HCT116 (cell line): ENCODE measurements around the gene GBP5. TPM values are rescaled to one million over a fixed set of nuclear protein-coding genes. Genes with fewer than 3 reads are reported as not detected.

Source experiments
- ATAC-seq: fragments of 200-7000 bp; cut with Tn5 transposase; 2 replicates; pipeline ENCODE4 v1.9.1; 2020; ENCODE audit warnings: mild to moderate bottlenecking, moderate library complexity
- BruUV-seq: library from RNA; stranded (reverse); fragments of 400-500 nt; replicated peaks from 2 replicates; lab custom pipeline; 2021; lab: Mats Ljungman, UMichigan
- CTCF ChIA-PET: fragments of 300-600 bp; sonication (Branson Sonifier 250); formaldehyde crosslinking; loops from one replicate; lab custom pipeline; 2021; ENCODE audit warnings: antibody characterized with exemption; lab: Charles Lee
- POLR2A ChIA-PET: fragments of 300-600, 350-600 bp; sonication (Branson Sonifier 250); formaldehyde crosslinking; loops from one replicate; lab custom pipeline; 2021; ENCODE audit warnings: antibody characterized with exemption; lab: Charles Lee
- RAD21 ChIA-PET, 2 experiments: fragments of 300-600 bp; sonication (Branson Sonifier 250); formaldehyde crosslinking; loops; one replicate each; lab custom pipeline; 2023; ENCODE audit warnings: low total read pairs in 2 of 2; ENCODE audit not compliant: uncharacterized antibody in 2 of 2, unreplicated experiment in 2 of 2, low non-redundant PET in 1 of 2; lab: Charles Lee
- DNase-seq: peaks from one replicate; pipeline ENCODE4 v3.0.0-alpha.2; 2010; ENCODE audit warnings: low read depth, low spot score
- H2AFZ ChIP-seq: fragments of 200-600 bp; shearing (Covaris generic), sonication (generic); 2 replicates; pipeline ENCODE4 v1.6.1; 2017; ENCODE audit warnings: low read depth, mixed run types, mixed read lengths, antibody characterized with exemption, low read length; ENCODE audit not compliant: poor library complexity, severe bottlenecking
- H3K27ac ChIP-seq: 2 replicates; pipeline ENCODE4 v1.5.1; 2012; ENCODE audit warnings: low read depth, low read length
- H3K27me3 ChIP-seq: fragments of 200-600 bp; sonication (generic); 2 replicates; pipeline ENCODE4 v1.6.1; 2016; ENCODE audit warnings: mixed run types, low read length, mixed read lengths; ENCODE audit not compliant: insufficient read depth
- H3K36me3 ChIP-seq, 2 experiments: fragments of 200-500 bp in 1 of 2; fragments of 200-600 bp in 1 of 2; sonication (Bioruptor generic) in 1 of 2; sonication (generic) in 1 of 2; 2 replicates each; pipeline versions ENCODE4 v1.5.1 to v1.6.1; 2014 to 2016; ENCODE audit warnings: low read length in 2 of 2, inconsistent platforms in 1 of 2, mixed read lengths in 1 of 2, mixed run types in 1 of 2; ENCODE audit not compliant: insufficient read depth in 2 of 2, control insufficient read depth in 1 of 2
- H3K4me1 ChIP-seq, 2 experiments: fragments of 200-600 bp in 1 of 2; sonication (generic) in 1 of 2; 2 replicates each; pipeline versions ENCODE4 v1.5.1 to v1.6.1; 2012 to 2017; ENCODE audit warnings: low read length in 2 of 2, inconsistent platforms in 1 of 2, mild to moderate bottlenecking in 1 of 2, mixed read lengths in 1 of 2, mixed run types in 1 of 2, moderate library complexity in 1 of 2; ENCODE audit not compliant: insufficient read depth in 2 of 2, control insufficient read depth in 1 of 2
- H3K4me2 ChIP-seq: fragments of 200-600 bp; sonication (generic); 2 replicates; pipeline ENCODE4 v1.6.1; 2017; ENCODE audit warnings: mixed run types, low read length, mixed read lengths
- H3K4me3 ChIP-seq, 2 experiments: fragments of 200-600 bp in 1 of 2; sonication (generic) in 1 of 2; replicated peaks in 1 of 2; 2 replicates each; pipeline ENCODE4 v1.5.1; 2011 to 2016; ENCODE audit warnings: low read length in 2 of 2, control low read depth in 1 of 2, low read depth in 1 of 2, mild to moderate bottlenecking in 1 of 2, mixed read lengths in 1 of 2, mixed run types in 1 of 2
- H3K79me2 ChIP-seq: fragments of 200-600 bp; sonication (generic); 2 replicates; pipeline ENCODE4 v1.6.1; 2017; ENCODE audit warnings: mild to moderate bottlenecking, mixed run types, low read length, moderate library complexity, mixed read lengths; ENCODE audit not compliant: insufficient read depth
- H3K9ac ChIP-seq: fragments of 200-600 bp; sonication (generic); 2 replicates; pipeline ENCODE4 v1.6.1; 2016; ENCODE audit warnings: low read length, mixed read lengths
- H3K9me2 ChIP-seq: fragments of 200-600 bp; sonication (generic), shearing (Covaris generic); 2 replicates; pipeline ENCODE4 v1.6.1; 2017; ENCODE audit warnings: mixed run types, mild to moderate bottlenecking, moderate library complexity; ENCODE audit not compliant: insufficient read depth
- H3K9me3 ChIP-seq, 2 experiments: fragments of 200-500 bp in 1 of 2; fragments of 200-600 bp in 1 of 2; sonication (Bioruptor generic) in 1 of 2; sonication (generic) in 1 of 2; 2 replicates each; pipeline ENCODE4 v1.6.1; 2014 to 2017; ENCODE audit warnings: low read length in 2 of 2, mixed read lengths in 2 of 2, inconsistent platforms in 1 of 2, low read depth in 1 of 2, mild to moderate bottlenecking in 1 of 2, mixed run types in 1 of 2, moderate library complexity in 1 of 2; ENCODE audit not compliant: control insufficient read depth in 1 of 2, insufficient read depth in 1 of 2
- H4K20me1 ChIP-seq: fragments of 200-600 bp; sonication (generic), shearing (Covaris generic); 2 replicates; pipeline ENCODE4 v1.6.1; 2017; ENCODE audit warnings: mixed run types, mild to moderate bottlenecking, moderate library complexity; ENCODE audit not compliant: insufficient read depth
- CBX3 ChIP-seq: IDR thresholded peaks from 2 replicates; pipeline ENCODE4 v1.6.1; 2012; ENCODE audit warnings: low read depth
- EGR1 ChIP-seq: IDR thresholded peaks from 2 replicates; pipeline ENCODE4 v1.6.1; 2012; ENCODE audit warnings: low read depth
- EZH2 ChIP-seq: fragments of 200-600 bp; sonication (generic); IDR thresholded peaks from 2 replicates; pipeline ENCODE4 v1.6.1; 2017; ENCODE audit warnings: antibody characterized with exemption, mixed run types
- FOSL1 ChIP-seq: IDR thresholded peaks from 2 replicates; pipeline ENCODE4 v1.6.1; 2012; ENCODE audit warnings: low read depth
- JUND ChIP-seq: IDR thresholded peaks from 2 replicates; pipeline ENCODE4 v1.6.1; 2012
- POLR2A ChIP-seq: IDR thresholded peaks from 2 replicates; pipeline ENCODE4 v1.7.0; 2011; ENCODE audit warnings: borderline replicate concordance; ENCODE audit not compliant: insufficient read depth, insufficient read length; ENCODE audit errors: extremely low read depth
- intact Hi-C: fragments of 100-400 bp; cut with micrococcal nuclease; formaldehyde crosslinking; loops from 2 replicates; pipeline ENCODE4 v1.10.0; 2022
- total RNA-seq: library from RNA; stranded (reverse); gene quantifications from one replicate; pipeline ENCODE4 v1.2.1, GENCODE V29; 2021; ENCODE audit not compliant: unreplicated experiment
- TF ChIP-seq, protein P1 (sequence below): IDR thresholded peaks from 2 replicates; pipeline ENCODE4 v1.6.1; 2012; ENCODE audit warnings: low read depth
- TF ChIP-seq, protein P2 (sequence below), 3 experiments: fragments of 200-600 bp in 1 of 3; sonication (generic) in 1 of 3; IDR thresholded peaks in 2 of 3; conservative IDR thresholded peaks in 1 of 3; 2 replicates each; pipeline ENCODE4 v1.5.1; 2012 to 2017; ENCODE audit warnings: low read depth in 2 of 3, low read length in 2 of 3, antibody characterized with exemption in 1 of 3, borderline replicate concordance in 1 of 3, control low read depth in 1 of 3, mild to moderate bottlenecking in 1 of 3, mixed read lengths in 1 of 3, mixed run types in 1 of 3, moderate library complexity in 1 of 3; ENCODE audit not compliant: insufficient read depth in 1 of 3

The GBP5 gene
- total RNA-seq, 1 experiment from 2014 or later = 0.17 TPM

DNA sequence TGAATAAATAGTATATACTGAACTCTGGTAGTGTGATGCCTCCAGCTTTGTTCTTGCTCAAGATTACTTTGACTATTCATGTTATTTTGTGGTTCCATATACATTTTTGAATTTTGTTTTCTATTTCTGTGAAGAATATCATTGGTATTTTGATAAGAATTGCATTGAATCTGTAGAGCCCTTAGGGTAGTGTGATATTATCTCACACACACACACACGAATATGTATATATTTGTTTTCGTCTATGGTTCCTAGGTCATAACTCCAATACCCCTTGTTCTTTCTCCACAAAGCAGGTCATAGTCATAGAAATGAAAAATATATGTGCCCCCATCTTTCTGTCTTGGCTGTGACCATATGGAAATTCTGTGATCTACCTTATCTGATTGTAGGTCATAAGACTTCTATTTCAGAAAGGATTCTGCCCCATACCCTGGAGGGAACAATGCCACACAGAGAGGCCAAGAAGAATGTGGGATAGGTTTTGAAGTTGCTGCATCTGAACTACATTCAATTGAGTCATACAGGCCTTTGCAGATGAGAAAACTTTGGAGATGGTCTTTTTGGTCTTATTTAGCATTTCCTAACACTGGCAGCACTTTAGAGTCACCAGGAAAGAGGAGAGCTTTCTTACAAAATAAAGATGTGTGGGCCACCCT is 32.0 kb upstream of the GBP5 start:
- no peaks in the 10 kb centered on the region for H4K20me1 ChIP-seq
- ChIA-PET POLR2A (no interaction called here), RAD21 (no interaction called here), CTCF (no interaction called here)
- no peaks in the 10 kb centered on the region for H3K27me3 ChIP-seq
- BruUV-seq = no TSS peak
- H3K9me3 ChIP-seq = no peaks in the 10 kb centered on the region
- intact Hi-C loops = no loop called here
- TF ChIP-seq CBX3 = no peak
- no peak for TF ChIP-seq JUND
- TF ChIP-seq, protein P1, sequence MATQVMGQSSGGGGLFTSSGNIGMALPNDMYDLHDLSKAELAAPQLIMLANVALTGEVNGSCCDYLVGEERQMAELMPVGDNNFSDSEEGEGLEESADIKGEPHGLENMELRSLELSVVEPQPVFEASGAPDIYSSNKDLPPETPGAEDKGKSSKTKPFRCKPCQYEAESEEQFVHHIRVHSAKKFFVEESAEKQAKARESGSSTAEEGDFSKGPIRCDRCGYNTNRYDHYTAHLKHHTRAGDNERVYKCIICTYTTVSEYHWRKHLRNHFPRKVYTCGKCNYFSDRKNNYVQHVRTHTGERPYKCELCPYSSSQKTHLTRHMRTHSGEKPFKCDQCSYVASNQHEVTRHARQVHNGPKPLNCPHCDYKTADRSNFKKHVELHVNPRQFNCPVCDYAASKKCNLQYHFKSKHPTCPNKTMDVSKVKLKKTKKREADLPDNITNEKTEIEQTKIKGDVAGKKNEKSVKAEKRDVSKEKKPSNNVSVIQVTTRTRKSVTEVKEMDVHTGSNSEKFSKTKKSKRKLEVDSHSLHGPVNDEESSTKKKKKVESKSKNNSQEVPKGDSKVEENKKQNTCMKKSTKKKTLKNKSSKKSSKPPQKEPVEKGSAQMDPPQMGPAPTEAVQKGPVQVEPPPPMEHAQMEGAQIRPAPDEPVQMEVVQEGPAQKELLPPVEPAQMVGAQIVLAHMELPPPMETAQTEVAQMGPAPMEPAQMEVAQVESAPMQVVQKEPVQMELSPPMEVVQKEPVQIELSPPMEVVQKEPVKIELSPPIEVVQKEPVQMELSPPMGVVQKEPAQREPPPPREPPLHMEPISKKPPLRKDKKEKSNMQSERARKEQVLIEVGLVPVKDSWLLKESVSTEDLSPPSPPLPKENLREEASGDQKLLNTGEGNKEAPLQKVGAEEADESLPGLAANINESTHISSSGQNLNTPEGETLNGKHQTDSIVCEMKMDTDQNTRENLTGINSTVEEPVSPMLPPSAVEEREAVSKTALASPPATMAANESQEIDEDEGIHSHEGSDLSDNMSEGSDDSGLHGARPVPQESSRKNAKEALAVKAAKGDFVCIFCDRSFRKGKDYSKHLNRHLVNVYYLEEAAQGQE = no peak
- TF ChIP-seq, protein P2, sequence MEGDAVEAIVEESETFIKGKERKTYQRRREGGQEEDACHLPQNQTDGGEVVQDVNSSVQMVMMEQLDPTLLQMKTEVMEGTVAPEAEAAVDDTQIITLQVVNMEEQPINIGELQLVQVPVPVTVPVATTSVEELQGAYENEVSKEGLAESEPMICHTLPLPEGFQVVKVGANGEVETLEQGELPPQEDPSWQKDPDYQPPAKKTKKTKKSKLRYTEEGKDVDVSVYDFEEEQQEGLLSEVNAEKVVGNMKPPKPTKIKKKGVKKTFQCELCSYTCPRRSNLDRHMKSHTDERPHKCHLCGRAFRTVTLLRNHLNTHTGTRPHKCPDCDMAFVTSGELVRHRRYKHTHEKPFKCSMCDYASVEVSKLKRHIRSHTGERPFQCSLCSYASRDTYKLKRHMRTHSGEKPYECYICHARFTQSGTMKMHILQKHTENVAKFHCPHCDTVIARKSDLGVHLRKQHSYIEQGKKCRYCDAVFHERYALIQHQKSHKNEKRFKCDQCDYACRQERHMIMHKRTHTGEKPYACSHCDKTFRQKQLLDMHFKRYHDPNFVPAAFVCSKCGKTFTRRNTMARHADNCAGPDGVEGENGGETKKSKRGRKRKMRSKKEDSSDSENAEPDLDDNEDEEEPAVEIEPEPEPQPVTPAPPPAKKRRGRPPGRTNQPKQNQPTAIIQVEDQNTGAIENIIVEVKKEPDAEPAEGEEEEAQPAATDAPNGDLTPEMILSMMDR (IDR thresholded peaks at IDR 0.05 in 2 of 3, conservative IDR thresholded peaks at IDR 0.05 in 1 of 3; ENCODE audit: borderline replicate concordance in 1 of 3, insufficient read depth in 1 of 3, low read depth in 2 of 3, low read length in 2 of 3) = no peak
- TF ChIP-seq FOSL1 = no peak
- no peak for TF ChIP-seq EGR1
- TF ChIP-seq POLR2A = no peak
- no peak for TF ChIP-seq EZH2
- no peaks in the 10 kb centered on the region for H3K9me2 ChIP-seq
- no peak overlapping the region for H3K4me2 ChIP-seq
- H3K36me3 ChIP-seq = no peaks in the 10 kb centered on the region
- H3K4me1 ChIP-seq = no peaks in the 10 kb centered on the region
- H3K79me2 ChIP-seq = no peaks in the 10 kb centered on the region
- no peak overlapping the region for H3K9ac ChIP-seq
- no peak for DNase-seq
- H3K4me3 ChIP-seq = no peak overlapping the region
- no peak for ATAC-seq
- H2AFZ ChIP-seq = no peak overlapping the region
- H3K27ac ChIP-seq = no peak overlapping the region
